SK-N-SH treated with all-trans-retinoic acid at 6 μM for 48 hours (cell line): ENCODE results near the gene MYH13.

Experiments used
- ATAC-seq: fragments of 200-7000 bp; cut with Tn5 transposase; 3 replicates; pipeline ENCODE4 v1.9.1; 2020; ENCODE audit warnings: mild to moderate bottlenecking, moderate library complexity
- ARNTL ChIP-seq: fragments of 450-650 bp; formaldehyde crosslinking; IDR thresholded peaks from 2 replicates; pipeline ENCODE4 v1.5.0; 2020; ENCODE audit warnings: low read depth, mild to moderate bottlenecking, moderate library complexity, borderline replicate concordance
- BACH2 ChIP-seq: fragments of 250-450 bp; sonication (Bioruptor Pico); IDR thresholded peaks from 2 replicates; pipeline ENCODE4 v1.9.0; 2021; ENCODE audit warnings: mild to moderate bottlenecking, borderline replicate concordance
- CSDC2 ChIP-seq: fragments of 250-450 bp; sonication (Bioruptor Pico); IDR thresholded peaks from 2 replicates; pipeline ENCODE4 v1.5.0; 2020; ENCODE audit warnings: mild to moderate bottlenecking, moderate library complexity
- ESRRG ChIP-seq: fragments of 250-450 bp; sonication (Bioruptor Pico); IDR thresholded peaks from 2 replicates; pipeline ENCODE4 v1.6.1; 2021; ENCODE audit warnings: mild to moderate bottlenecking
- GLIS3 ChIP-seq: fragments of 250-450 bp; sonication (Bioruptor Pico); IDR thresholded peaks from 2 replicates; pipeline ENCODE4 v1.5.0; 2020; ENCODE audit warnings: mild to moderate bottlenecking, moderate library complexity
- ISL1 ChIP-seq: fragments of 250-450 bp; sonication (Bioruptor Pico); IDR thresholded peaks from 2 replicates; pipeline ENCODE4 v2.1.2; 2022; ENCODE audit warnings: mild to moderate bottlenecking, moderate library complexity
- OSR1 ChIP-seq: fragments of 250-450 bp; sonication (Bioruptor Pico); IDR thresholded peaks from 2 replicates; pipeline ENCODE4 v1.8.0; 2022; ENCODE audit warnings: moderate library complexity, mild to moderate bottlenecking, inconsistent platforms
- PPARA ChIP-seq: fragments of 250-450 bp; sonication (Bioruptor Pico); IDR thresholded peaks from 2 replicates; pipeline ENCODE4 v1.5.0; 2020; ENCODE audit warnings: mild to moderate bottlenecking, borderline replicate concordance
- RARB ChIP-seq: fragments of 250-450 bp; sonication (Bioruptor Pico); IDR thresholded peaks from 2 replicates; pipeline ENCODE4 v1.8.0; 2021; ENCODE audit warnings: mild to moderate bottlenecking, moderate library complexity
- SNAI2 ChIP-seq: fragments of 250-450 bp; sonication (Bioruptor Pico); IDR thresholded peaks from 2 replicates; pipeline ENCODE4 v1.5.0; 2020; ENCODE audit warnings: mild to moderate bottlenecking, moderate library complexity
- TCF4 ChIP-seq: fragments of 250-450 bp; sonication (Bioruptor Pico); IDR thresholded peaks from 2 replicates; pipeline ENCODE4 v1.8.0; 2021; ENCODE audit warnings: mild to moderate bottlenecking, moderate library complexity, borderline replicate concordance
- TOX ChIP-seq: fragments of 250-450 bp; sonication (Bioruptor Pico); IDR thresholded peaks from 2 replicates; pipeline ENCODE4 v1.8.0; 2021; ENCODE audit warnings: mild to moderate bottlenecking, moderate library complexity, borderline replicate concordance
- ZC3H10 ChIP-seq: fragments of 250-450 bp; sonication (Bioruptor Pico); IDR thresholded peaks from 2 replicates; pipeline ENCODE4 v1.5.1; 2021; ENCODE audit warnings: mild to moderate bottlenecking, moderate library complexity
- ZFP3 ChIP-seq: fragments of 250-450 bp; sonication (Bioruptor Pico); IDR thresholded peaks from 2 replicates; pipeline ENCODE4 v1.5.0; 2020; ENCODE audit warnings: mild to moderate bottlenecking, moderate library complexity
- ZFP30 ChIP-seq: fragments of 450-650 bp; formaldehyde crosslinking; IDR thresholded peaks from 2 replicates; pipeline ENCODE4 v1.5.0; 2022; ENCODE audit warnings: mild to moderate bottlenecking, moderate library complexity
- ZNF565 ChIP-seq: fragments of 450-650 bp; formaldehyde crosslinking; conservative IDR thresholded peaks from 2 replicates; pipeline ENCODE4 v1.5.0; 2020; ENCODE audit warnings: low read depth, mild to moderate bottlenecking, moderate library complexity
- ZNF70 ChIP-seq: fragments of 450-650 bp; formaldehyde crosslinking; IDR thresholded peaks from 2 replicates; pipeline ENCODE4 v1.5.0; 2020; ENCODE audit warnings: mild to moderate bottlenecking, moderate library complexity
- ZNF8 ChIP-seq: fragments of 450-650 bp; formaldehyde crosslinking; IDR thresholded peaks from 2 replicates; pipeline ENCODE4 v1.5.0; 2020; ENCODE audit warnings: mild to moderate bottlenecking, moderate library complexity
- TF ChIP-seq, protein P1 (sequence below): fragments of 250-450 bp; sonication (Bioruptor Pico); IDR thresholded peaks from 2 replicates; pipeline ENCODE4 v1.5.1; 2021; ENCODE audit warnings: mild to moderate bottlenecking, moderate library complexity
- TF ChIP-seq, protein P2 (sequence below): fragments of 250-450 bp; sonication (Bioruptor Pico); IDR thresholded peaks from 2 replicates; pipeline ENCODE4 v1.5.1; 2020; ENCODE audit warnings: low read depth, mild to moderate bottlenecking, moderate library complexity
- TF ChIP-seq, protein P3 (sequence below): fragments of 250-450 bp; sonication (Bioruptor Pico); IDR thresholded peaks from 2 replicates; pipeline ENCODE4 v1.5.0; 2020; ENCODE audit warnings: mild to moderate bottlenecking, moderate library complexity

MYH13 gene

DNA sequence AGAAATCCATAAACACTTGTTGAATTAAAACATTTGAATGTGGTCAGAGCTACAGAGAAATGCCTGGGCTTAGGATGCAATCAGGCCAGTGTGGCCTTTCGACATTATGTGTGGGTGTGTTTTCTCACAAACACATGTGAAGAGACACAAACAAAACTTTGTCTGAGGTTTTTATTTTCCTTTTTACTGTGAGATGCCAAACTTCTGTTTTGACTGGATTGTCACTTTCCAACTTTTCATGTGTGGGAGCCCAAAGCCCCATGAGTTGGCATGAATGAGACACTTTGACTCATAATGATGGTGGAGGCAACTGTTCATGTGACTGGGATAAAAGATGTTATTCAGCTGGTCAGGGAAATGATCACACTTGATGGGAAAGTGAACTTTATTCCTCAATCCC is 102.5 kb downstream of the MYH13 start:
- no peak for ATAC-seq
- TF ChIP-seq SNAI2 (CRISPR knock-in tag) (no peak), CSDC2 (CRISPR knock-in tag) (no peak), PPARA (CRISPR knock-in tag) (no peak), ARNTL (CRISPR knock-in tag) (no peak), ESRRG (no peak), BACH2 (CRISPR knock-in tag) (no peak), TCF4 (CRISPR knock-in tag) (no peak), ZNF565 (no peak), ZFP30 (CRISPR knock-in tag) (no peak), RARB (CRISPR knock-in tag) (no peak), ISL1 (CRISPR knock-in tag) (no peak), ZFP3 (CRISPR knock-in tag) (no peak), OSR1 (CRISPR knock-in tag) (no peak)
- TF ChIP-seq, protein P1, sequence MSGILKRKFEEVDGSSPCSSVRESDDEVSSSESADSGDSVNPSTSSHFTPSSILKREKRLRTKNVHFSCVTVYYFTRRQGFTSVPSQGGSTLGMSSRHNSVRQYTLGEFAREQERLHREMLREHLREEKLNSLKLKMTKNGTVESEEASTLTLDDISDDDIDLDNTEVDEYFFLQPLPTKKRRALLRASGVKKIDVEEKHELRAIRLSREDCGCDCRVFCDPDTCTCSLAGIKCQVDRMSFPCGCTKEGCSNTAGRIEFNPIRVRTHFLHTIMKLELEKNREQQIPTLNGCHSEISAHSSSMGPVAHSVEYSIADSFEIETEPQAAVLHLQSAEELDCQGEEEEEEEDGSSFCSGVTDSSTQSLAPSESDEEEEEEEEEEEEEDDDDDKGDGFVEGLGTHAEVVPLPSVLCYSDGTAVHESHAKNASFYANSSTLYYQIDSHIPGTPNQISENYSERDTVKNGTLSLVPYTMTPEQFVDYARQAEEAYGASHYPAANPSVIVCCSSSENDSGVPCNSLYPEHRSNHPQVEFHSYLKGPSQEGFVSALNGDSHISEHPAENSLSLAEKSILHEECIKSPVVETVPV (CRISPR knock-in tag): no peak
- TF ChIP-seq, protein P2, sequence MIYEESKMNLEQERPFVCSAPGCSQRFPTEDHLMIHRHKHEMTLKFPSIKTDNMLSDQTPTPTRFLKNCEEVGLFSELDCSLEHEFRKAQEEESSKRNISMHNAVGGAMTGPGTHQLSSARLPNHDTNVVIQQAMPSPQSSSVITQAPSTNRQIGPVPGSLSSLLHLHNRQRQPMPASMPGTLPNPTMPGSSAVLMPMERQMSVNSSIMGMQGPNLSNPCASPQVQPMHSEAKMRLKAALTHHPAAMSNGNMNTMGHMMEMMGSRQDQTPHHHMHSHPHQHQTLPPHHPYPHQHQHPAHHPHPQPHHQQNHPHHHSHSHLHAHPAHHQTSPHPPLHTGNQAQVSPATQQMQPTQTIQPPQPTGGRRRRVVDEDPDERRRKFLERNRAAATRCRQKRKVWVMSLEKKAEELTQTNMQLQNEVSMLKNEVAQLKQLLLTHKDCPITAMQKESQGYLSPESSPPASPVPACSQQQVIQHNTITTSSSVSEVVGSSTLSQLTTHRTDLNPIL: no peak

DNA sequence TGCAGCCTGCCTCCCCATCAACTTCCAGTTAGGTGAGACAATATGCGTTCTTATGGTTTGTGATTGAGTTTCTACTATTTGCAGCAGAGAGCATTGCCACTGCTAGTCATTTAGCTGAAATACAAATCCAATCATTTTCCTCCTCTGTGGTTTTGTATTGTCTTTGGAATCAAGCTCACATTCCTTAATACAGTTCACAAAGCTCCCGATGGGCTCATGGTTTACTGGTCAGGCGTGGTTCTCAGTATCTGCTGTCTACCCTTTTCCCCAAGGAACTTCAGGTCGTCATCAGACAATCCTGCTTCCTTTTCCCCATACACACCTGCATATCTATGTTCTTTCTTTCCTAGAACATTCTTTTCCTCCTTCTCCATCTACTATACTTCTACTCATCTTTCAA is 104.8 kb downstream of the MYH13 start:
- ATAC-seq: no peak
- TF ChIP-seq, protein P1 (CRISPR knock-in tag): no peak

DNA sequence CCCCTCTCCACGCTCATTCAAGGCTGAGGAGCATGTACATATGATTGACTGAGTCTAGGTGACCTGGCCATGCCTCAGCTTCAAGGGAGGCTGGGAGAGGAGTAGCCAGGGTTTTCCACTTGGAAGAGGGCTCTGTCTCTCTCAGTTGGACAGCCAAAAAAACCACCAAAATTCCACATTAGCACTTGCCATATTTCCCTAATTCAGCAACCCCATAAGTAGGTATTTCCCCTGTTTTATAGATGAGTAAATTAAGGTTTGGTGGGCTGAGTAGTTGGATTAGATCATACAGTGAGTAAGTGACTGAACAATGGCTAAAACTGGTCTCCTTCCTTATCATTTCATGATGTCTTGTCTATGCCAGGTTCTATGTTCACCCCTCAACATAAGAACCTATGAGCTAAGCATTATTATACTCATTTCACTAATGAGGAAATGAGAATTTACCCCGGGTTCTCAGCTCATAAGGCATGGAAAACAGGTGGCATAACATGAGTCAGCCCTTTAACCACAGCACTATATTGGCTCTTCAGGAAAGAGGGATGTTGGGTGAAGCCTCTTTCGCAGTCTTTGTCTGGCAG is 106.4 kb downstream of the MYH13 start:
- no peak for ATAC-seq
- TF ChIP-seq ZNF8 (CRISPR knock-in tag): no peak
- TF ChIP-seq, protein P2: no peak
- TF ChIP-seq SNAI2 (CRISPR knock-in tag): no peak
- TF ChIP-seq OSR1 (CRISPR knock-in tag): no peak
- TF ChIP-seq CSDC2 (CRISPR knock-in tag): no peak
- TF ChIP-seq ARNTL (CRISPR knock-in tag): no peak
- TF ChIP-seq ZNF70 (CRISPR knock-in tag): no peak
- TF ChIP-seq, protein P3, sequence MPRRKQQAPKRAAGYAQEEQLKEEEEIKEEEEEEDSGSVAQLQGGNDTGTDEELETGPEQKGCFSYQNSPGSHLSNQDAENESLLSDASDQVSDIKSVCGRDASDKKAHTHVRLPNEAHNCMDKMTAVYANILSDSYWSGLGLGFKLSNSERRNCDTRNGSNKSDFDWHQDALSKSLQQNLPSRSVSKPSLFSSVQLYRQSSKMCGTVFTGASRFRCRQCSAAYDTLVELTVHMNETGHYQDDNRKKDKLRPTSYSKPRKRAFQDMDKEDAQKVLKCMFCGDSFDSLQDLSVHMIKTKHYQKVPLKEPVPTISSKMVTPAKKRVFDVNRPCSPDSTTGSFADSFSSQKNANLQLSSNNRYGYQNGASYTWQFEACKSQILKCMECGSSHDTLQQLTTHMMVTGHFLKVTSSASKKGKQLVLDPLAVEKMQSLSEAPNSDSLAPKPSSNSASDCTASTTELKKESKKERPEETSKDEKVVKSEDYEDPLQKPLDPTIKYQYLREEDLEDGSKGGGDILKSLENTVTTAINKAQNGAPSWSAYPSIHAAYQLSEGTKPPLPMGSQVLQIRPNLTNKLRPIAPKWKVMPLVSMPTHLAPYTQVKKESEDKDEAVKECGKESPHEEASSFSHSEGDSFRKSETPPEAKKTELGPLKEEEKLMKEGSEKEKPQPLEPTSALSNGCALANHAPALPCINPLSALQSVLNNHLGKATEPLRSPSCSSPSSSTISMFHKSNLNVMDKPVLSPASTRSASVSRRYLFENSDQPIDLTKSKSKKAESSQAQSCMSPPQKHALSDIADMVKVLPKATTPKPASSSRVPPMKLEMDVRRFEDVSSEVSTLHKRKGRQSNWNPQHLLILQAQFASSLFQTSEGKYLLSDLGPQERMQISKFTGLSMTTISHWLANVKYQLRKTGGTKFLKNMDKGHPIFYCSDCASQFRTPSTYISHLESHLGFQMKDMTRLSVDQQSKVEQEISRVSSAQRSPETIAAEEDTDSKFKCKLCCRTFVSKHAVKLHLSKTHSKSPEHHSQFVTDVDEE: no peak
- TF ChIP-seq ZC3H10 (CRISPR knock-in tag): no peak
- TF ChIP-seq ESRRG: no peak
- TF ChIP-seq TOX (CRISPR knock-in tag): no peak
- TF ChIP-seq ISL1 (CRISPR knock-in tag): no peak
- no peak for TF ChIP-seq BACH2 (CRISPR knock-in tag)
- no peak for TF ChIP-seq ZNF565
- no peak for TF ChIP-seq ZFP30 (CRISPR knock-in tag)
- TF ChIP-seq RARB (CRISPR knock-in tag): no peak
- TF ChIP-seq, protein P1 (CRISPR knock-in tag): no peak
- TF ChIP-seq ZFP3 (CRISPR knock-in tag): no peak
- no peak for TF ChIP-seq TCF4 (CRISPR knock-in tag)
- no peak for TF ChIP-seq GLIS3 (CRISPR knock-in tag)
